ENCODE measurements around the gene ASB16. TPM values are rescaled to one million over a fixed set of nuclear protein-coding genes. Genes with fewer than 3 reads are reported as not detected.

Gene ASB16
- total and polyA plus RNA-seq, 9 of the 15 experiments (the other 6 are each of a cell fraction or from before 2014, with no cell fraction given): 0.03 to 0.07 TPM; not detected in 7

DNA sequence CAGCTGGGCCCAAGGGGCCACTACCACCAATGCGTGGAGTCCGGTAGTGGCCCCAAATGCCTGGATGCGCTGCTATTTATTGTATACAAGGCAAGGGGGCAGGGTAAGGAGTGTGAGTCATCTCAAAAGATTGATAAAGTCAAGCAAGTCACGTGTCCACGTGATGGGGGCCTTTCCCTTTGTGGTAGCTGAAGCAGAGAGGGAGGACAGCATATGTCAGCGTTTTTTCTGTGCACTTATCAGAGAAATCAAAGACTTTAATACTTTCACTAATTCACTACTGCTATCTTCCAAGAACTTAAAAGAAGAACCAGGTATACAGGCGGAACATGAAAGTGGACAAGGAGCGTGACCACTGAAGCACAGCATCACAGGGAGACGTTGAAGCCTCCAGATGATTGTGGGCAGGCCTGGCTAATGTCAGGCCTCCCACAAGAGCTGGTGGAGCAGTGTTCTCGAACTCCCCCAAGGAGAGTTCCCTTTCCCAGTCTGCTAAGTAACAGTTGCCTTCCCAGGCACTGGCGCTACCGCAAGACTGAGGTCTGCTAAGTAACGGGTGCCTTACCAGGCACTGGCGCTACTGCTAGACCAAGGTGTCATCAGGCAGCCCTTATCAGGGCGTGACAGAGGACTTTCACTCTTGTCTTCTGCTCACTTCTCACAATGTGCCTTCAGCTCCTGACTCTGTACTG, 10.8 kb upstream of the ASB16 start (continued):
- TF ChIP-seq HES1 (IDR thresholded peaks at IDR 0.05; ENCODE audit: low read depth) (peak; percentile 47; the same call in 1 of the 2 replicates), PML (IDR thresholded peaks at IDR 0.05; ENCODE audit: low read length) (0 out of 2 replicates have a peak, but pooled peaks have one; percentile 30), ZNF12 (CRISPR knock-in tag; IDR thresholded peaks at IDR 0.05) (no peak), PPARD (CRISPR knock-in tag; IDR thresholded peaks at IDR 0.05) (no peak), ZFP1 (CRISPR knock-in tag; IDR thresholded peaks at IDR 0.05) (no peak)

- H3K9ac ChIP-seq (ENCODE audit: insufficient read depth in 1 of 2, low read depth in 2 of 2, low read length in 2 of 2): no peak overlapping the region
- intact Hi-C loops (cut with micrococcal nuclease): loop anchor here (10.0 kb wide), 1 partner anchor 150 kb away; the partner anchor contains the start of gene TMEM101
- CTCF ChIA-PET (ENCODE audit: low intra/inter-chr PET ratio): no interaction called here
- H3K36me3 ChIP-seq (ENCODE audit: control insufficient read depth, insufficient read depth, low read length): peaks cover 20% of the 10 kb centered on the region; the same call in 2 of the 3 replicates
- H3K4me2 ChIP-seq (ENCODE audit: insufficient read depth, low read length): no peak overlapping the region
- in situ Hi-C loops (cut with MboI): no loop called here
- no peaks in the 10 kb centered on the region for H3K9me3 ChIP-seq (replicated peaks; ENCODE audit: control insufficient read depth, insufficient read depth, low read depth, low read length)
- DNase-seq (ENCODE audit: extremely low read depth in 1 of 4, low spot score in 3 of 4): no peak
- H3K27ac ChIP-seq (ENCODE audit: extremely low read depth, low read depth, low read length): no peak overlapping the region
- no peak for ATAC-seq
- H3K9me1 ChIP-seq (ENCODE audit: control insufficient read depth, insufficient read depth, low read length): no peaks in the 10 kb centered on the region
- H3K27me3 ChIP-seq (ENCODE audit: control insufficient read depth in 2 of 2, insufficient read depth in 2 of 2, low read length in 2 of 2): no peaks in the 10 kb centered on the region
- H2AFZ ChIP-seq (ENCODE audit: low read depth, low read length): no peak overlapping the region
- FAIRE-seq: no peak
- POLR2A ChIA-PET: interaction anchor here (1.0 kb wide), 1 partner anchor 13 kb away, joined by 3 read pairs; no protein-coding TSS in a partner anchor
- WGBS (ENCODE audit: insufficient coverage, low coverage, missing lambda C conversion rate): 70% methylated on average over 1 of the region's 1 CpG
- H3K4me1 ChIP-seq (replicated peaks in 1 of 2; ENCODE audit: control insufficient read depth in 2 of 2, insufficient read depth in 2 of 2, low read length in 2 of 2): peaks cover 18 to 24% of the 10 kb centered on the region in 2 experiments; a peak in 4 of 5 replicates
- H3K79me2 ChIP-seq (ENCODE audit: control insufficient read depth, insufficient read depth, low read length): no peaks in the 10 kb centered on the region
- TSS peak; percentile 43 for BruUV-seq (replicated peaks)
- H4K20me1 ChIP-seq (replicated peaks; ENCODE audit: control insufficient read depth, insufficient read depth, low read length): no peaks in the 10 kb centered on the region
- no peak overlapping the region for H3K4me3 ChIP-seq
- TF ChIP-seq ZNF316 (IDR thresholded peaks at IDR 0.05) (peak; percentile 75), TEAD4 (IDR thresholded peaks at IDR 0.05; ENCODE audit: low read length) (no peak), TEAD4 (CRISPR knock-in tag; IDR thresholded peaks at IDR 0.05; ENCODE audit: borderline replicate concordance) (no peak)
- TF ChIP-seq, protein P1, sequence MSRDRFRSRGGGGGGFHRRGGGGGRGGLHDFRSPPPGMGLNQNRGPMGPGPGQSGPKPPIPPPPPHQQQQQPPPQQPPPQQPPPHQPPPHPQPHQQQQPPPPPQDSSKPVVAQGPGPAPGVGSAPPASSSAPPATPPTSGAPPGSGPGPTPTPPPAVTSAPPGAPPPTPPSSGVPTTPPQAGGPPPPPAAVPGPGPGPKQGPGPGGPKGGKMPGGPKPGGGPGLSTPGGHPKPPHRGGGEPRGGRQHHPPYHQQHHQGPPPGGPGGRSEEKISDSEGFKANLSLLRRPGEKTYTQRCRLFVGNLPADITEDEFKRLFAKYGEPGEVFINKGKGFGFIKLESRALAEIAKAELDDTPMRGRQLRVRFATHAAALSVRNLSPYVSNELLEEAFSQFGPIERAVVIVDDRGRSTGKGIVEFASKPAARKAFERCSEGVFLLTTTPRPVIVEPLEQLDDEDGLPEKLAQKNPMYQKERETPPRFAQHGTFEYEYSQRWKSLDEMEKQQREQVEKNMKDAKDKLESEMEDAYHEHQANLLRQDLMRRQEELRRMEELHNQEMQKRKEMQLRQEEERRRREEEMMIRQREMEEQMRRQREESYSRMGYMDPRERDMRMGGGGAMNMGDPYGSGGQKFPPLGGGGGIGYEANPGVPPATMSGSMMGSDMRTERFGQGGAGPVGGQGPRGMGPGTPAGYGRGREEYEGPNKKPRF (IDR thresholded peaks at IDR 0.05; ENCODE audit: low read depth, low read length): no peak
These were observed 6.0 kb upstream of the ASB16 start for GRCh38 chr17:44164476-44164875.
